ENCODE data around the gene WNT11. TPM values are rescaled to one million over a fixed set of nuclear protein-coding genes. Genes with fewer than 3 reads are reported as not detected.

The WNT11 gene
- total RNA-seq, 1 donor from 2014 or later = 0.26 TPM

DNA sequence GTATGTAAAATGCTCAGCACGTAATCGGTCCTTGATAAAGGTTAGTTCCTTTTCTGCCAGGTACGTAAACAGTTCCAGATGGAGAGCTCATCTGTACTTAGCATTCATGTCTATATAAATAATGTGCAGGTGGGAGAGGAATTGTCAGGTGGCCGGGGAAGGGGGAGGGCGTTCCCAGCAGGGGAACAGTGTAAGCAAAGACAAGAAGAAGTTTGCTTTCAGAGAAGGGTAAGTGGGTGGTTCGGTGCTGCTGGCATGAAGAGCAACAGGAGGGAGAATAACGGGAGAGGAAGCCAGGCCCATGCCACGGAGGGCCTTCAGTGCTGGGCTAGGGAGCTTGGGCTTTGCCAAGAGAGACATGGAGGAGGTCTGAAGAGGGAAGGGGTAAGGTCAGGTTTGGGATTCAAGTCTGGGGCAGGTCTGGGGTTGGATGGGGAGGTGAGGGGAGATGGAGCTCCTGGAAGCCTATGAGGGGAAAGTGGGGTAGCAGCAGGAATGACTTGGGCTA, 11.4 kb upstream of the WNT11 start:
- H2AFZ ChIP-seq (replicated peaks) = no peak overlapping the region
- Mint-ChIP-seq H3K36me3 (no peaks in the 10 kb centered on the region), H3K4me3 (no peak overlapping the region), H3K27me3 (ENCODE audit: insufficient read depth, low read depth) (peaks cover 9% of the 10 kb centered on the region), H3K27ac (no peak overlapping the region), H3K9me3 (no peaks in the 10 kb centered on the region), H3K4me1 (peaks cover 14% of the 10 kb centered on the region)
- peaks cover 3% of the 10 kb centered on the region for H3K4me1 ChIP-seq
- DNase-seq (ENCODE audit: low spot score) = no peak
- no peaks in the 10 kb centered on the region for H3K79me2 ChIP-seq (ENCODE audit: low read depth)
- H3K27ac ChIP-seq = no peak overlapping the region
- H3K4me2 ChIP-seq = no peak overlapping the region
- peaks cover 21% of the 10 kb centered on the region for H3K27me3 ChIP-seq
- TF ChIP-seq CTCF (IDR thresholded peaks at IDR 0.05) = no peak
- TF ChIP-seq EZH2phosphoT487 (IDR thresholded peaks at IDR 0.05) = no peak
- no peak for TF ChIP-seq EZH2 (IDR thresholded peaks at IDR 0.05)
- H4K20me1 ChIP-seq (ENCODE audit: low read depth) = no peaks in the 10 kb centered on the region
- H3K9ac ChIP-seq = no peak overlapping the region
- no peaks in the 10 kb centered on the region for H3K36me3 ChIP-seq
- H3K9me3 ChIP-seq (ENCODE audit: low read depth) = no peaks in the 10 kb centered on the region
- no peaks in the 10 kb centered on the region for H3F3A ChIP-seq (ENCODE audit: low read depth)
- no peak overlapping the region for H3K4me3 ChIP-seq

- DNase-seq (ENCODE audit: low spot score) = peak; percentile 43
- Histone ChIP-seq H3K4me1 (peaks cover 3% of the 10 kb centered on the region), H3K27me3 (peaks cover 31% of the 10 kb centered on the region), H3K36me3 (no peaks in the 10 kb centered on the region), H3K27ac (no peak overlapping the region), H3K4me2 (peak overlapping the region; percentile 38), H3K9me3 (ENCODE audit: low read depth) (no peaks in the 10 kb centered on the region), H3F3A (ENCODE audit: low read depth) (no peaks in the 10 kb centered on the region), H3K79me2 (ENCODE audit: low read depth) (no peaks in the 10 kb centered on the region), H3K9ac (no peak overlapping the region), H3K4me3 (no peak overlapping the region), H2AFZ (replicated peaks) (peak overlapping the region; percentile 68), H4K20me1 (ENCODE audit: low read depth) (peaks cover 3% of the 10 kb centered on the region)
- Mint-ChIP-seq H3K27ac (no peak overlapping the region), H3K4me3 (no peak overlapping the region), H3K9me3 (no peaks in the 10 kb centered on the region), H3K36me3 (no peaks in the 10 kb centered on the region), H3K27me3 (ENCODE audit: insufficient read depth, low read depth) (peaks cover 18% of the 10 kb centered on the region), H3K4me1 (peaks cover 15% of the 10 kb centered on the region)
- no peak for TF ChIP-seq CTCF (IDR thresholded peaks at IDR 0.05)
- TF ChIP-seq EZH2 (IDR thresholded peaks at IDR 0.05) = no peak
- TF ChIP-seq EZH2phosphoT487 (IDR thresholded peaks at IDR 0.05) = no peak
These were observed 10.4 kb upstream of the WNT11 start for GRCh38 chr11:76216536-76217325.

DNA sequence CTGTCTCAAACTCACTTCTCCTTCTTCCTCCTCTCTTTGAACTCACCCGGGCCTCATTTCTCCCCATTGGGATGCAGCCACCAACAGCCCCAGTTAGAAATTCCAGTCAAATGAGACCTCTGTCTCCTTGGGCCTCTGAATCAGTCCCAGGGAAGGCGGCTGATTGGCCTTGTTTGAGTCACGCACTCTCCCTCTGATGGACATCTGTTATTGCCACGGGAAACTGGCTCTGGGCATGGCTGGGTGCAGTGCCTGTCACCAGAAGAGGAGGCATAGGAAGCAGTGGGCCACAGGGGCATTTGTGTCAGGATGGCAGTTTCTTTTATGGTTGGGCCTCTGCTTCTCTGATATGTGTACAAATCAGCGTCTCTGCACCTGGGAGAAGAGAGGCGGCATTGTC, 9.6 kb upstream of the WNT11 start:
- Mint-ChIP-seq H3K27me3 (ENCODE audit: insufficient read depth, low read depth) (peaks cover 26% of the 10 kb centered on the region), H3K4me1 (peaks cover 19% of the 10 kb centered on the region), H3K36me3 (no peaks in the 10 kb centered on the region), H3K27ac (peak overlapping the region; percentile 80), H3K4me3 (no peak overlapping the region), H3K9me3 (no peaks in the 10 kb centered on the region)
- Histone ChIP-seq H3K27me3 (peaks cover 39% of the 10 kb centered on the region), H3K79me2 (ENCODE audit: low read depth) (no peaks in the 10 kb centered on the region), H2AFZ (replicated peaks) (no peak overlapping the region), H3K27ac (no peak overlapping the region), H3K4me2 (no peak overlapping the region), H3K9ac (no peak overlapping the region), H4K20me1 (ENCODE audit: low read depth) (peaks cover 6% of the 10 kb centered on the region), H3F3A (ENCODE audit: low read depth) (no peaks in the 10 kb centered on the region), H3K4me3 (no peak overlapping the region), H3K9me3 (ENCODE audit: low read depth) (no peaks in the 10 kb centered on the region), H3K4me1 (peaks cover 6% of the 10 kb centered on the region), H3K36me3 (no peaks in the 10 kb centered on the region)
- TF ChIP-seq EZH2phosphoT487 (IDR thresholded peaks at IDR 0.05) = no peak
- TF ChIP-seq CTCF (IDR thresholded peaks at IDR 0.05) = no peak
- no peak for TF ChIP-seq EZH2 (IDR thresholded peaks at IDR 0.05)
- no peak for DNase-seq (ENCODE audit: low spot score)
